KOPT-K1 (cell line): Measurements from ENCODE around the gene CDH24.

ENCODE experiments used
- H3K27ac ChIP-seq: fragments of 200-600 bp; sonication (generic); 2 replicates; pipeline ENCODE4 v1.5.1; 2016; ENCODE audit warnings: antibody characterized with exemption, mild to moderate bottlenecking, low read depth, low read length; ENCODE audit not compliant: poor library complexity, severe bottlenecking
- H3K36me3 ChIP-seq: fragments of 200-600 bp; sonication (generic); 2 replicates; pipeline ENCODE4 v1.5.1; 2017; ENCODE audit warnings: antibody characterized with exemption, mild to moderate bottlenecking, low read length, moderate library complexity; ENCODE audit not compliant: insufficient read depth
- H3K9me3 ChIP-seq: fragments of 200-600 bp; sonication (generic); 2 replicates; pipeline ENCODE4 v1.5.1; 2017; ENCODE audit warnings: antibody characterized with exemption, low read length, mild to moderate bottlenecking; ENCODE audit not compliant: insufficient read depth, poor library complexity, severe bottlenecking

The CDH24 gene

DNA sequence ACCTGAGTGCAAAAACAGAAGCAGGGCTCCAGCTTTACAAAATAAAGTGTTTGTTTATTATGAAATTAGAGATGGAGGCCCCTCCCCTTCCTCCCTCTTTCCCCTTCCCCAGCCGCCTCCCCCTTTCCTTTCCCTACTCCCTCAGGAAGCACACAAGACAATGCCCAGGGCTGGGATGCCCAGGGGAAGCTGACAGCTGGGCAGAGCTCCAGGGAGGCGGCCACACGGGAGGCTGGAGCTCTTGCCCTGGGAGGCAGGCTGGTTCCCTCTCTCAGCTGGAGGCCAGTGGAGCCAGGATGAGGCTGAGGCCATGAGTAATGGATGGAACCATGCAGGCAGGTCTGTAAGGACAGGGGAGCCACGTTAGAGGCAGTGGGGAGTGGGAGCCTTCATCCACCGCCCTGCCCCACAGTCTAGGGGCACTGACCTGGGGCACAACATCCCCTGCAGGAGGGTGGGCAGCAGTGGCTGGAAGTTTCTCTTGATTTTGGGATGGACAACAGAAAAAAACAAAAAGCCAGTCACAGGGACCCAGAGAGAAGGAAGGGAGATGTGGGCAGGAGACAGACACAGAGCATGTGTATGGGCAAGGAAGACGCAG, 10.2 kb downstream of the CDH24 start:
- no peak overlapping the region for H3K27ac ChIP-seq
- no peaks in the 10 kb centered on the region for H3K9me3 ChIP-seq
- no peaks in the 10 kb centered on the region for H3K36me3 ChIP-seq

DNA sequence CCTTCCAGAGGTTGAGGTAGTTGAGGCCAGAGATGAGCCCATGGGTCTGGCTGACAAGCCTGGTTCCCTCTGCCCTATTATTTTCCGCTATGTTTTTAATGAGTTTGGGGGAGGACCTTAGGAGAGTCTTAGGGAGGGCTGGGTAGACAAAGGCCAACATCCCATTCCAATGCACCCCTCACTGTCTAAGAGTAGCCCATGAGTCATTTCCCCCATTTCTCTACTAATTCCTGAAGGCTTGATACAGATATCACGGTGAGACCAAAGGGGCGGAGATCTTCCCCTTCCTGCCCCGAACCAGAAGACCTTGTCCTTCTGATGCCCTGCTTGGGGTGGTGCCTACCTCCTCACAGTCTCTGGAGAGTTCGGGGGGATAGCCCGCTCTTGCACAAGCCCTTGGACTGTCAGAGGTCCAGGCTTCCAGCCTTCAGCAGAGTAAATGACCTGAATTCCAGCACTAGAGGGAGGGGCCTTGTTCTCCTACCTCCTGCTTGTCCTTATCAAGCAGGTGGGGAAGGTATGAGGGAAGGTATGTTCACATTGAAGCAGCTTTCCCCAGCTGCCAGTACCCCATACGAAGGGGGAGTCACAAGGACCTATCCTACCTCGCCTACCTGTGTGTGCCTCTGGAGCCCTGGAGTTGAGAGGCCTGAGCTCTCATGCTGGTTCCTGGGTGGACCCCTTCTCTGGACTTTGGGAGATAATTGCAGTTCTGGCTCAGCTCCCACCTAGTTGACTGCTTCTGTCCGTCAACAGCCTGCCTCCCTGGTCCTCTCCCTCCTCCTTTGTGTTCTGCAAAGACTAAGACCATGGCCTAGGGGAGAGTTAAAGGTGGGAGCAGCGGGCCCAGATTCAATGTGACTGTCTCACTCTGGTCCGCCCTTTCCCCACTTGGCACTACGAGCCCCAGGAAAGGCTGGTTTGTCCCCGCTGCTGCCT, 11.6 kb downstream of the CDH24 start:
- Histone ChIP-seq H3K36me3 (no peaks in the 10 kb centered on the region), H3K9me3 (no peaks in the 10 kb centered on the region), H3K27ac (no peak overlapping the region)

GRCh38 chr14:23044840-23045239, 12.5 kb downstream of the CDH24 start:
- Histone ChIP-seq H3K27ac (no peak overlapping the region), H3K9me3 (no peaks in the 10 kb centered on the region)

DNA sequence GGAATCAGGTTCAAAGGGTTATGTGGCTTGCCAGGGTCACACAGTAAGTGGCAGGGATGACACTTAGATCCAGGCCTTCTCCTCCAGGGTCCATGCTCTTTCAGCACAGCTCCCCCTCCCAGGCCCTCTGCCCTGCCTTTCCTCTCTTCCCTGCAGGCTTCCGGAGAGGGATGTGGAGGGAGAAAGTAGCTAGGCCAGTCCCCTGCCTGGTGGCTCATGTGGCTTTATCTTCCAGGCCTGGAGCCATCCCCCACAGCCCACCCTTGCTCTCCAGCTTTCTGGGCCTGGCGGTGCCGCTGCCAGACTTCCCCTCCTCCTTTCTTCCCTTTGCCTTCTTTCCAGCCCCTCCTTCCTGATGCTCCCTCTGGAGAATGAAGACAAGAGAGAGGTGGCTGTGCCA, 13.6 kb downstream of the CDH24 start:
- Histone ChIP-seq H3K27ac (no peak overlapping the region), H3K36me3 (no peaks in the 10 kb centered on the region), H3K9me3 (no peaks in the 10 kb centered on the region)

More at GRCh38 chr14:23044840-23045239, 12.5 kb downstream of the CDH24 start:
- H3K36me3 ChIP-seq, result no peaks in the 10 kb centered on the region

- Histone ChIP-seq H3K9me3 (no peaks in the 10 kb centered on the region), H3K36me3 (no peaks in the 10 kb centered on the region), H3K27ac (no peak overlapping the region)
Measured at GRCh38 chr14:23043145-23043544, 14.2 kb downstream of the CDH24 start.

GRCh38 chr14:23042162-23042965, 15.0 kb downstream of the CDH24 start, which contains the start of gene PSMB11:
PSMB11 (plus strand) TSS chr14:23042212; CDS start chr14:23042226, 14 bp downstream.
- Histone ChIP-seq H3K27ac (no peak within 1 kb of the TSS), H3K9me3 (no peaks in the 10 kb centered on the region), H3K36me3 (no peaks in the 10 kb centered on the region)

DNA sequence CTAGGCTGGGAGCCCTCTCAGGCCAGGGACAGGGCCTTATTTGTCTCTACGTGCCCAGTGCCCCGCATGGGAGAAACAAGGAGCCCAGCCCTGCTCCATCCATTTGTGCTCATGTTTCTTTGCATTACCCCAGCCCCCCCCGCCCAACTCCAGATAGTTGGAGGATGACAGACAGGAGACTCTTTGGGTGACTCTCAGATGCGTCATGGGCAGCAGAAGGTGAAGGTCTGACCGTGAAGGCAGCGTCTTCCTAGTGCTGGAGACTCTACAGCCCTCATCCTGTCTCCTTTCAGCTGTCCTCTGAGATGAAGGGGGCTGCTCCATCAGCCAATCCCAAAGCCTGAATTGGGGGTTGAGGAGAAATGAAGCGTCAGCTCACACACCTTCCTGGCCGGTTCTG, 15.6 kb downstream of the CDH24 start:
- H3K27ac ChIP-seq, result no peak overlapping the region
- H3K9me3 ChIP-seq, result no peaks in the 10 kb centered on the region
- no peaks in the 10 kb centered on the region for H3K36me3 ChIP-seq

- no peaks in the 10 kb centered on the region for H3K36me3 ChIP-seq
- no peaks in the 10 kb centered on the region for H3K9me3 ChIP-seq
- no peak overlapping the region for H3K27ac ChIP-seq
Measured at GRCh38 chr14:23040100-23040499, 17.2 kb downstream of the CDH24 start.

DNA sequence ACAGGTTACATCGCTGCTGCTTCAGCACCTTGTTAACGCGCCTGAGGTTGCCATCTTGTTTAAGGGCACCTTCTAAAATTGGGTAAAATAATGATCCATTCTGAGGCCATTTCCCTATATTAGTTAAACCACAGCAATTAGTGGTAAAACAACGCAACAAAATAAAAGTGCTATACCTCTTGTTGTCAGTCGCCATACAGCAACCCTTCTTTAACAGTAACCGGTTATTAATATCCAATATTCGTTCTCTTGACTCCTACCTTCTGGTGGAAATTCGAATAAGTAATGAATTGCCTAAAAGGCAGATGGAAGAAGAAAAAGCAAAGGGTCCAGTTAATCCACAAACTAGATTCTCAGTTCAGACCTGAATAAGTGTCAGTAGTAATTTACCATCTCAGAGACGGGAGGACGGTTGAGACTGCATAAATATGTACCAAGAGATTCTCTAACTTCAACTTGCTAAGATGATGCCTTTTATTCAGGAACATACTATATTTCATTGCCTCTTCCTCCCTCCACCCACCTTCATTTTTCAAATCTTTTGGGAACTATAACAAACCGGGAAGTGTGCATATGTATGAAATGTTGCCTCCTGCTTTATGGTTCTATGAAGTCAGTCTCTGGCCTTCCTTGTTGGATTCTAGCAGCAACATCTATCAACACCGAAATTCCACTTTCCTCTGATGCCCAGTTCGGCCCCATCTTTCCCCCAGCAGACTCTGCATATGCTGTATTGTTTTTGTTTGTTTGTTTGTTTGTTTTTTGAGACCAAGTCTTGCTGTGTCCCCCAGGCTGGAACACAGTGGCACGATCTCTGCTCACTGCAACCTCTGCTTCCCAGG, 21.8 kb downstream of the CDH24 start:
- H3K27ac ChIP-seq, result peak overlapping the region; percentile 87
- peaks cover 31% of the 10 kb centered on the region for H3K36me3 ChIP-seq
- no peaks in the 10 kb centered on the region for H3K9me3 ChIP-seq

GRCh38 chr14:23034498-23035302, 22.6 kb downstream of the CDH24 start, which contains the start of gene PSMB5:
PSMB5 (minus strand) TSS chr14:23034900; CDS start chr14:23034881, 19 bp downstream.
- no peaks in the 10 kb centered on the region for H3K9me3 ChIP-seq
- peaks cover 40% of the 10 kb centered on the region for H3K36me3 ChIP-seq

GRCh38 chr14:23033801-23034497, 23.4 kb downstream of the CDH24 start:
- H3K36me3 ChIP-seq, result peaks cover 47% of the 10 kb centered on the region
- H3K27ac ChIP-seq, result peak overlapping the region; percentile 87
- H3K9me3 ChIP-seq, result no peaks in the 10 kb centered on the region

More at GRCh38 chr14:23034498-23035302, 22.6 kb downstream of the CDH24 start, which contains the start of gene PSMB5:
- H3K27ac ChIP-seq, result peak within 1 kb of the TSS; percentile 87

GRCh38 chr14:23033251-23033727, 24.0 kb downstream of the CDH24 start:
- H3K9me3 ChIP-seq, result no peaks in the 10 kb centered on the region
- H3K27ac ChIP-seq, result peak overlapping the region; percentile 87
- peaks cover 53% of the 10 kb centered on the region for H3K36me3 ChIP-seq

- Histone ChIP-seq H3K9me3 (no peaks in the 10 kb centered on the region), H3K27ac (no peak overlapping the region), H3K36me3 (peaks cover 69% of the 10 kb centered on the region)
Measured at GRCh38 chr14:23030936-23031335, 26.4 kb downstream of the CDH24 start.
